GM12801 (cell line): Measurements from ENCODE around the gene SULF2.

Source experiments
- CTCF ChIP-seq: IDR thresholded peaks from one replicate; pipeline ENCODE4 v1.5.1; 2011; ENCODE audit warnings: control low read depth; ENCODE audit not compliant: insufficient read length; ENCODE audit errors: extremely low read depth

SULF2 gene

GRCh38 chr20:47711046-47711752, 74.1 kb downstream of the SULF2 start:
- no peak for TF ChIP-seq CTCF

GRCh38 chr20:47710665-47711045, 74.6 kb downstream of the SULF2 start:
- no peak for TF ChIP-seq CTCF

- no peak for TF ChIP-seq CTCF
Observed at GRCh38 chr20:47708953-47709833, 76.1 kb downstream of the SULF2 start.

GRCh38 chr20:47708140-47708807, 77.0 kb downstream of the SULF2 start:
- TF ChIP-seq CTCF, result no peak

GRCh38 chr20:47706345-47706744, 78.9 kb downstream of the SULF2 start:
- TF ChIP-seq CTCF, result no peak

- no peak for TF ChIP-seq CTCF
Observed at GRCh38 chr20:47705497-47705856, 79.8 kb downstream of the SULF2 start.

- TF ChIP-seq CTCF, result no peak
Observed at GRCh38 chr20:47704746-47705496, 80.4 kb downstream of the SULF2 start.
